ENCODE results near the gene PCDHGB6. TPM values are rescaled to one million over a fixed set of nuclear protein-coding genes. Genes with fewer than 3 reads are reported as not detected.
"Not testable (repeated sequence)": the region's sequence is repeated elsewhere in the genome, so short reads cannot be mapped to it uniquely, and the experiment has no call there.

The PCDHGB6 gene
- polyA plus RNA-seq, result under 1 TPM; 0.60 to 0.92 TPM

DNA sequence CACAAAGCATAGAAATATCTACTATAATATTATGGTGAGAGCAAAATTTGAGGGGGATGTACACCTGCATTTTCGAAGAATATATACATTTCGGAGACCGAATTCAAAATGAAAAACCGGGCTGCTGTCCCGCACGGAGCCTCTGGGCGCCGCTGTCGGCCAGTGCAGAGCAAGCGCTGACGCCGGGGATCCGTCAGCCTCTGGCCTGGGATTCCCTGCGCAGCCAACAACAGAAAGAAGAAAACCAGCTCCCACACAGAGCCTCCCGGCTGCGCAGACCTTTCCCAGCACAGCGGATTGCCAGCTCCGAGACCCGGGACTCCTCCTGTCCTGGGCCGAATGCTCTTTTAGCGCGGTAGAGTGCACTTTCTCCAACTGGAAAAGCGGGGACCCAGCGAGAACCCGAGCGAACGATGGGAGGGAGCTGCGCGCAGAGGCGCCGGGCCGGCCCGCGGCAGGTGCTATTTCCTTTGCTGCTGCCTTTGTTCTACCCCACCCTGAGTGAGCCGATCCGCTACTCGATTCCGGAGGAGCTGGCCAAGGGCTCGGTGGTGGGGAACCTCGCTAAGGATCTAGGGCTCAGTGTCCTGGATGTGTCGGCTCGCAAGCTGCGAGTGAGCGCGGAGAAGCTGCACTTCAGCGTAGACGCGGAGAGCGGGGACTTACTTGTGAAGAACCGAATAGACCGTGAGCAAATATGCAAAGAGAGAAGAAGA, at the start of gene PCDHGB6:
Gene PCDHGB6 (plus strand): TSS at position 232 of the 716 bp plus-strand sequence. CDS start 182 bp downstream, at position 414.
- H3K27me3 ChIP-seq (ENCODE audit: control insufficient read depth in 1 of 2, insufficient read depth in 2 of 2, low read length in 2 of 2); H3K27ac ChIP-seq (ENCODE audit: low read depth in 2 of 2, low read length in 1 of 2); H3K4me1 ChIP-seq (ENCODE audit: control insufficient read depth in 2 of 2, insufficient read depth in 2 of 2, low read length in 1 of 2); H3K36me3 ChIP-seq (ENCODE audit: control insufficient read depth in 2 of 2, insufficient read depth in 2 of 2, low read length in 1 of 2): not testable (repeated sequence)
- Histone ChIP-seq H3K4me3 (ENCODE audit: low read depth in 1 of 2, low read length in 2 of 2) (peak within 1 kb of the TSS in 1 of 2 donors; percentile 22), H3K9me3 (ENCODE audit: control insufficient read depth in 2 of 2, insufficient read depth in 1 of 2, low read depth in 1 of 2, low read length in 1 of 2) (peaks cover 42 to 52% of the 10 kb centered on the region in 2 donors)
- 15 to 18% methylated on average over 48 to 51 of the region's 51 CpGs for WGBS, 2 donors

DNA sequence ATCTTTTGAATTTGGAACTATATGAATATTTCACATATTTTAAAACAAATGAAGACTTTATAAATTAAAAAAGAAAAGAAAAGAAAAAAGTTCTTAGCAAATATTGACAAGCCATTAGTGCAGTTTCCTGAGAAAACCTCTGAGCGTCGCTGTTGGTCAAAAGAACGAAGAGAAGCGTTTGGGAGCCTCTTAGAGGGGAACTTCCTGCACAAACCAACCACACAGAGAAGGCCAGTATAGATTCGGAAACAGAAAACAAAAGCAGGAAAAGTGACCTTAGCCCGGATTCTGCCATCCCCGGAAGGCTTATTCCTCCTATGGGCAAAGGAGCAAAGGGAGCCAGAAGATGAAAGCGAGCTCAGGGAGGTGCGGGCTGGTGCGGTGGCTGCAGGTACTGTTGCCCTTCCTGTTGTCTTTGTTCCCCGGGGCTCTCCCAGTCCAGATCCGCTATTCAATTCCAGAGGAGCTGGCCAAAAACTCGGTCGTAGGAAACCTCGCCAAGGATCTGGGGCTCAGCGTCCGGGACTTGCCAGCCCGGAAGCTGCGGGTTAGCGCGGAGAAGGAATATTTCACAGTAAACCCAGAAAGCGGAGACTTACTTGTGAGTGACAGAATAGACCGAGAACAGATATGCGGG, 47.9 kb upstream of the PCDHGB6 start, which contains the start of gene PCDHGB2:
Gene PCDHGB2 (plus strand): TSS at position 205 of the 637 bp plus-strand sequence. CDS start 142 bp downstream, at position 347.
- Histone ChIP-seq H3K27me3 (ENCODE audit: control insufficient read depth in 1 of 2, insufficient read depth in 2 of 2, low read length in 2 of 2) (peaks cover 0 to 5% of the 10 kb centered on the region in 2 donors), H3K36me3 (ENCODE audit: control insufficient read depth in 2 of 2, insufficient read depth in 2 of 2, low read length in 1 of 2) (no peaks in the 10 kb centered on the region), H3K9me3 (ENCODE audit: control insufficient read depth in 2 of 2, insufficient read depth in 1 of 2, low read depth in 1 of 2, low read length in 1 of 2) (peaks cover 41 to 59% of the 10 kb centered on the region in 2 donors), H3K4me3 (ENCODE audit: low read depth in 1 of 2, low read length in 2 of 2) (peak within 1 kb of the TSS; percentile 18 to 40), H3K27ac (ENCODE audit: low read depth in 2 of 2, low read length in 1 of 2) (no peak within 1 kb of the TSS), H3K4me1 (ENCODE audit: control insufficient read depth in 2 of 2, insufficient read depth in 2 of 2, low read length in 1 of 2) (peaks cover 0 to 4% of the 10 kb centered on the region in 2 donors)
- WGBS, 2 donors, result 19 to 21% methylated on average over 24 of the region's 24 CpGs

DNA sequence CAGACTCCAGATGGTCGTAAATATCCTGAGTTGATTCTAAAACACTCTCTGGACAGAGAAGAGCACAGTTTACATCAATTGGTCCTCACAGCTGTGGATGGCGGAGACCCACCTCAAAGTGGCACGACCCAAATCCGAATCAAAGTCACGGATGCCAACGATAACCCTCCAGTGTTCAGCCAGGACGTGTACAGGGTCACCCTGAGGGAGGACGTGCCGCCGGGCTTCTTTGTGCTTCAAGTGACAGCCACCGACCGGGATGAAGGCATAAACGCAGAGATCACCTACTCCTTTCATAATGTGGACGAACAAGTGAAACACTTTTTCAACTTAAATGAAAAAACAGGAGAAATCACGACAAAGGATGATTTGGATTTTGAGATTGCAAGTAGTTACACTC, 47.1 kb upstream of the PCDHGB6 start:
- Histone ChIP-seq H3K9me3 (ENCODE audit: control insufficient read depth in 2 of 2, insufficient read depth in 1 of 2, low read depth in 1 of 2, low read length in 1 of 2) (peaks cover 38 to 59% of the 10 kb centered on the region in 2 donors), H3K27me3 (ENCODE audit: control insufficient read depth in 1 of 2, insufficient read depth in 2 of 2, low read length in 2 of 2) (peaks cover 0 to 5% of the 10 kb centered on the region in 2 donors), H3K27ac (ENCODE audit: low read depth in 2 of 2, low read length in 1 of 2) (no peak overlapping the region), H3K4me1 (ENCODE audit: control insufficient read depth in 2 of 2, insufficient read depth in 2 of 2, low read length in 1 of 2) (peaks cover 0 to 4% of the 10 kb centered on the region in 2 donors), H3K36me3 (ENCODE audit: control insufficient read depth in 2 of 2, insufficient read depth in 2 of 2, low read length in 1 of 2) (no peaks in the 10 kb centered on the region), H3K4me3 (ENCODE audit: low read depth in 1 of 2, low read length in 2 of 2) (no peak overlapping the region)
- 36 to 45% methylated on average over 15 of the region's 15 CpGs for WGBS, 2 donors

DNA sequence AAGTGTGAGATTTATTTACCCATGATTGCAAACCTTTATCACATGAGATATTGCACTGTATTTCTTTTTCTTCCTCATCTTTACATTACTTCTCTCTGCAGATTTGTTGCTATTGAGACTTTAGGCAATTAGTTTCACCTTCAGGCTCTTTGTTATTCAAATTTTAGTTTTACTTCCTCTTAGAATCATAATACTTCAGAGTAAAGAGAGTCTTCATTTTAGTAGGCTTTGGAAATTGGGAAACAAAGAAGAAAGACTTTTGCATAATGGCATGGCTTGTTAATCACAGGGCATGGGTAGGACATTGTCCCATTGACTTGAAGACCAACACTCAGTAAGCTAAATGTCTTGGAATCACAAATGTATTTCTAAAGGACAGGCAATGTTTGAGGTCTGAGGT, 45.1 kb upstream of the PCDHGB6 start:
- Histone ChIP-seq H3K9me3 (ENCODE audit: control insufficient read depth in 2 of 2, insufficient read depth in 1 of 2, low read depth in 1 of 2, low read length in 1 of 2) (peaks cover 38 to 51% of the 10 kb centered on the region in 2 donors), H3K4me1 (ENCODE audit: control insufficient read depth in 2 of 2, insufficient read depth in 2 of 2, low read length in 1 of 2) (peaks cover 0 to 4% of the 10 kb centered on the region in 2 donors), H3K27me3 (ENCODE audit: control insufficient read depth in 1 of 2, insufficient read depth in 2 of 2, low read length in 2 of 2) (peaks cover 0 to 5% of the 10 kb centered on the region in 2 donors), H3K36me3 (ENCODE audit: control insufficient read depth in 2 of 2, insufficient read depth in 2 of 2, low read length in 1 of 2) (no peaks in the 10 kb centered on the region), H3K27ac (ENCODE audit: low read depth in 2 of 2, low read length in 1 of 2) (no peak overlapping the region), H3K4me3 (ENCODE audit: low read depth in 1 of 2, low read length in 2 of 2) (no peak overlapping the region)

DNA sequence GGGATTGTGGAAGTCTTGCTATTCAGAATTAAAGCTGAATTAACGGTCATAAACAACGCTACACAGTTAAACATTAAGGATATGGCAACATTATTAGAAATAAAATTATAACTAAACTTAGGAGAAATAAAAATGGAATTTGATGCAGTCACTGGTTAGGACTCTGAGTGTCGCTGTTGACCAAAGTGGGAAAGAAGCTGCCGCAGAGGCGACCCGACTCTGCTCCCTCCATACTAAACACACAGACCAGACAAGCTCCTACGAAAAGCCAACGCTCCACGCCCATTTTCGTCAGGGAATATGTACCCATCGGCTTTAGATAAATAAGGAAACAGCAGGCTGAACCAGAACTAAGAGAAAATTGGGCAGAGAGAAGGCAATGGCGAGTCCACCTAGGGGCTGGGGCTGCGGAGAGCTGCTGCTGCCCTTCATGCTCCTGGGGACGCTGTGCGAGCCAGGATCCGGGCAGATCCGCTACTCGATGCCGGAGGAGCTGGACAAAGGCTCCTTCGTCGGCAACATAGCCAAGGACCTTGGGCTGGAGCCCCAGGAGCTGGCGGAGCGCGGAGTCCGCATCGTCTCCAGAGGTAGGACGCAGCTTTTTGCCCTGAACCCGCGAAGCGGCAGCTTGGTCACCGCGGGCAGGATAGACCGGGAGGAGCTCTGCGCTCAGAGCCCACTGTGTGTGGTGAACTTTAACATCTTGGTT, 43.7 kb upstream of the PCDHGB6 start, which contains the start of gene PCDHGA5:
Gene PCDHGA5 (plus strand): TSS at position 211 of the 709 bp plus-strand sequence. CDS start 169 bp downstream, at position 380.
- Histone ChIP-seq H3K4me1 (ENCODE audit: control insufficient read depth in 2 of 2, insufficient read depth in 2 of 2, low read length in 1 of 2) (peaks cover 0 to 4% of the 10 kb centered on the region in 2 donors), H3K36me3 (ENCODE audit: control insufficient read depth in 2 of 2, insufficient read depth in 2 of 2, low read length in 1 of 2) (no peaks in the 10 kb centered on the region), H3K9me3 (ENCODE audit: control insufficient read depth in 2 of 2, insufficient read depth in 1 of 2, low read depth in 1 of 2, low read length in 1 of 2) (peaks cover 38 to 48% of the 10 kb centered on the region in 2 donors), H3K4me3 (ENCODE audit: low read depth in 1 of 2, low read length in 2 of 2) (peak within 1 kb of the TSS in 1 of 2 donors; percentile 19), H3K27ac (ENCODE audit: low read depth in 2 of 2, low read length in 1 of 2) (no peak within 1 kb of the TSS), H3K27me3 (ENCODE audit: control insufficient read depth in 1 of 2, insufficient read depth in 2 of 2, low read length in 2 of 2) (peaks cover 0 to 5% of the 10 kb centered on the region in 2 donors)
- WGBS, 2 donors, result 21 to 22% methylated on average over 34 of the region's 34 CpGs

DNA sequence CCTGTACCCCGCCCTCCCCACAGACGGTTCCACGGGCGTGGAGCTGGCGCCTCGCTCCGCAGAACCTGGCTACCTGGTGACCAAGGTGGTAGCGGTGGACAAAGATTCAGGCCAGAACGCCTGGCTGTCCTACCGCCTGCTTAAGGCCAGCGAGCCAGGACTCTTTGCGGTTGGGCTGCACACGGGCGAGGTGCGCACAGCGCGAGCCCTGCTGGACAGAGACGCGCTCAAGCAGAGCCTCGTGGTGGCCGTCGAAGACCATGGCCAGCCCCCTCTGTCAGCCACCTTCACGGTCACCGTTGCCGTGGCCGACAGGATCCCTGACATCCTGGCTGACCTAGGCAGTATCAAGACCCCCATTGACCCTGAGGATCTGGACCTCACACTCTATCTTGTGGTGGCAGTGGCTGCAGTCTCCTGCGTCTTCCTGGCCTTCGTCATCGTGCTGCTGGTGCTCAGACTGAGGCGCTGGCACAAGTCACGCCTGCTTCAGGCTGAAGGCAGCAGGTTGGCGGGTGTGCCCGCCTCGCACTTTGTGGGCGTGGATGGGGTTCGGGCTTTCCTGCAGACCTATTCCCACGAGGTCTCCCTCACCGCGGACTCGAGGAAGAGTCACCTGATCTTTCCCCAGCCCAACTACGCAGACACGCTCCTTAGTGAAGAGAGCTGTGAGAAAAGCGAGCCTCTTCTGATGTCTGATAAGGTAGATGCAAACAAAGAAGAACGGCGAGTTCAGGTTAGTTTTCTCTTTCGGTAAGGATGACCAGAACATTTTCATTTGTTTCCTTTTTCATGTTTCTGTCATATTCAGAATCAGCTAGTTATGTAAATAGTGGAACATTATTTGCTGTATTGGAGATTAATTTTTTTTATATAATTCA, 41.6 kb upstream of the PCDHGB6 start:
- Histone ChIP-seq H3K36me3 (ENCODE audit: control insufficient read depth in 2 of 2, insufficient read depth in 2 of 2, low read length in 1 of 2) (no peaks in the 10 kb centered on the region), H3K4me1 (ENCODE audit: control insufficient read depth in 2 of 2, insufficient read depth in 2 of 2, low read length in 1 of 2) (peaks cover 0 to 4% of the 10 kb centered on the region in 2 donors), H3K27ac (ENCODE audit: low read depth in 2 of 2, low read length in 1 of 2) (no peak overlapping the region), H3K4me3 (ENCODE audit: low read depth in 1 of 2, low read length in 2 of 2) (no peak overlapping the region), H3K9me3 (ENCODE audit: control insufficient read depth in 2 of 2, insufficient read depth in 1 of 2, low read depth in 1 of 2, low read length in 1 of 2) (peaks cover 38 to 47% of the 10 kb centered on the region in 2 donors), H3K27me3 (ENCODE audit: control insufficient read depth in 1 of 2, insufficient read depth in 2 of 2, low read length in 2 of 2) (peaks cover 0 to 7% of the 10 kb centered on the region in 2 donors)
- 35 to 43% methylated on average over 45 to 46 of the region's 46 CpGs for WGBS, 2 donors

DNA sequence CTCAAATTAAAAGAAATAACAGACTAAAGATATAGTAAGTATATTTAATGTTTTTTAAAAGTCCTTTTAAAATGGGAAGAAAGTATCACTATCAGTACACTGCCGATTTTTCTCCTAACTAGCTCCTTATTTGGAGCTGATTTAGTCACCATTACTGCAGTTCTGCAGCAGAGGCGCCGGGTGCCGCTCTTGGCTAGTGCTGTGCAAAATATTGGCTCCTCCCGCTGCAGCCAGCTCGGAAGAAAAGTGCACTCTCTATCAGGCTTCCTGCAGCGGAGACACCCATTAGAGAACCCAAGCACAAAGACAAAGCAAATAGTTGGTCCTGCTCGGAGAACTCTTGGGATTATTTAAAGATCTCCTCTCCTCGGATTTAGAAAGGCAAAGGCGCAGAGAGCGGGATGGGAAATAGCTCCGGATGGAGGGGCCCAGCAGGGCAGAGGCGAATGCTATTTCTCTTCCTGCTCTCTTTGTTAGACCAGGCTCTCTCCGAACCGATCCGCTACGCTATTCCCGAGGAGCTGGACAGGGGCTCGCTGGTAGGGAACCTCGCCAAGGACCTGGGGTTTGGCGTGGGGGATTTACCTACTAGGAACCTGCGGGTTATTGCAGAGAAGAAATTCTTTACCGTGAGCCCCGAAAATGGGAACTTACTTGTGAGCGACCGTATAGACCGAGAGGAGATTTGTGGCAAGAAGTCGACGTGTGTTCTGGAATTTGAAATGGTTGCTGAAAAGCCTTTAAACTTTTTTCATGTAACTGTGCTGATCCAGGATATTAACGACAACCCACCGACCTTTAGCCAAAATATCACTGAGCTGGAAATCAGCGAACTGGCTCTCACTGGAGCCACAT, 37.6 kb upstream of the PCDHGB6 start, which contains the start of gene PCDHGB3:
Gene PCDHGB3 (plus strand): TSS at position 249 of the 855 bp plus-strand sequence. CDS start 153 bp downstream, at position 402.
- peaks cover 0 to 8% of the 10 kb centered on the region in 2 donors for H3K27me3 ChIP-seq (ENCODE audit: control insufficient read depth in 1 of 2, insufficient read depth in 2 of 2, low read length in 2 of 2)
- peaks cover 3% of the 10 kb centered on the region in 2 donors for H3K4me1 ChIP-seq (ENCODE audit: control insufficient read depth in 2 of 2, insufficient read depth in 2 of 2, low read length in 1 of 2)
- H3K4me3 ChIP-seq (ENCODE audit: low read depth in 1 of 2, low read length in 2 of 2), result peak within 1 kb of the TSS; percentile 11 to 16

More for the DNA sequence above, 37.6 kb upstream of the PCDHGB6 start, which contains the start of gene PCDHGB3:
- 22% methylated on average over 32 of the region's 32 CpGs for WGBS, 2 donors
- H3K36me3 ChIP-seq (ENCODE audit: control insufficient read depth in 2 of 2, insufficient read depth in 2 of 2, low read length in 1 of 2), result no peaks in the 10 kb centered on the region
- no peak within 1 kb of the TSS for H3K27ac ChIP-seq (ENCODE audit: low read depth in 2 of 2, low read length in 1 of 2)
- H3K9me3 ChIP-seq (ENCODE audit: control insufficient read depth in 2 of 2, insufficient read depth in 1 of 2, low read depth in 1 of 2, low read length in 1 of 2), result peaks cover 42 to 56% of the 10 kb centered on the region in 2 donors
